A673 (cell line): ENCODE data around the gene DIS3L2.
"Not testable (repeated sequence)": the region's sequence is repeated elsewhere in the genome, so short reads cannot be mapped to it uniquely, and the experiment has no call there.

ENCODE experiments used
- EZH2 ChIP-seq: fragments of 200-600 bp; sonication (generic); IDR thresholded peaks from 2 replicates; pipeline ENCODE4 v1.6.1; 2017; ENCODE audit warnings: borderline replicate concordance, low read depth, mild to moderate bottlenecking, mixed read lengths, antibody characterized with exemption, low read length; ENCODE audit not compliant: poor library complexity, severe bottlenecking
- TF ChIP-seq, protein P1 (sequence below): fragments of 300-800, 200-600 bp; sonication (generic); conservative IDR thresholded peaks from 2 replicates; pipeline ENCODE4 v1.5.1; 2017; ENCODE audit warnings: low read depth, mild to moderate bottlenecking, antibody characterized with exemption, low read length, moderate library complexity, mixed read lengths

- TF ChIP-seq, protein P1, sequence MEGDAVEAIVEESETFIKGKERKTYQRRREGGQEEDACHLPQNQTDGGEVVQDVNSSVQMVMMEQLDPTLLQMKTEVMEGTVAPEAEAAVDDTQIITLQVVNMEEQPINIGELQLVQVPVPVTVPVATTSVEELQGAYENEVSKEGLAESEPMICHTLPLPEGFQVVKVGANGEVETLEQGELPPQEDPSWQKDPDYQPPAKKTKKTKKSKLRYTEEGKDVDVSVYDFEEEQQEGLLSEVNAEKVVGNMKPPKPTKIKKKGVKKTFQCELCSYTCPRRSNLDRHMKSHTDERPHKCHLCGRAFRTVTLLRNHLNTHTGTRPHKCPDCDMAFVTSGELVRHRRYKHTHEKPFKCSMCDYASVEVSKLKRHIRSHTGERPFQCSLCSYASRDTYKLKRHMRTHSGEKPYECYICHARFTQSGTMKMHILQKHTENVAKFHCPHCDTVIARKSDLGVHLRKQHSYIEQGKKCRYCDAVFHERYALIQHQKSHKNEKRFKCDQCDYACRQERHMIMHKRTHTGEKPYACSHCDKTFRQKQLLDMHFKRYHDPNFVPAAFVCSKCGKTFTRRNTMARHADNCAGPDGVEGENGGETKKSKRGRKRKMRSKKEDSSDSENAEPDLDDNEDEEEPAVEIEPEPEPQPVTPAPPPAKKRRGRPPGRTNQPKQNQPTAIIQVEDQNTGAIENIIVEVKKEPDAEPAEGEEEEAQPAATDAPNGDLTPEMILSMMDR = not testable (repeated sequence)
- TF ChIP-seq EZH2 = not testable (repeated sequence)
These were observed 419.9 kb downstream of the DIS3L2 start for GRCh38 chr2:232381204-232382031.
